ENCODE data around the gene CAMK1G. TPM values are rescaled to one million over a fixed set of nuclear protein-coding genes. Genes with fewer than 3 reads are reported as not detected.

The CAMK1G gene
- total and polyA plus RNA-seq, 2 experiments from 2014 or later: 0.32 to 0.76 TPM

DNA sequence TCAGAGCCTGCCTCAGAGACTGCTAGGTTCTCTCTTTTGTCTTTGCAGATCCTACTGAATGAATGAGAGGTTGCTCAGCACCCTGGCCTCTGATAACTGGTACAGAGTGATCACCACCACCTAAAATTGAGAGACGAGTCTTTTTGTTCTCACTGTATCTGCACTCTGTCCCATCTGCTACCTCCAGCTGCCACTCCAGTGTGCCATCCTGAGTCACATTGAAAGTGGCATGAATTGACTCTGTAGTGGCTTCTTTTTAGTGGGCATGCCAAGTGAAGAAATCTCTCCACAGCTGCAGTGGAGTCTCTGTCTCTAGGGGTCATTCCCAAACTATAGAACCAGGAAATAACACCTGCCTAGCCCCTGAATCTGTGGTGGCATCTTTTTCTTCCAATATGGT, 14.7 kb downstream of the CAMK1G start:
- H3K79me2 ChIP-seq (replicated peaks; ENCODE audit: insufficient read depth): no peaks in the 10 kb centered on the region
- Mint-ChIP-seq H3K4me3 (no peak overlapping the region), H3K4me1 (no peaks in the 10 kb centered on the region), H3K9me3 (no peaks in the 10 kb centered on the region), H3K27ac (no peak overlapping the region), H3K36me3 (ENCODE audit: low read depth) (no peaks in the 10 kb centered on the region), H3K27me3 (ENCODE audit: insufficient read depth, low read depth, poor library complexity) (no peaks in the 10 kb centered on the region)
- no peak overlapping the region for H3K4me3 ChIP-seq
- H3K4me1 ChIP-seq (ENCODE audit: insufficient read depth): no peaks in the 10 kb centered on the region
- ATAC-seq (no peak), DNase-seq (ENCODE audit: low spot score) (no peak)
- no peaks in the 10 kb centered on the region for H4K20me1 ChIP-seq (replicated peaks; ENCODE audit: insufficient read depth)
- no peak overlapping the region for H3K27ac ChIP-seq (ENCODE audit: low read depth)
- no peaks in the 10 kb centered on the region for H3K27me3 ChIP-seq (ENCODE audit: insufficient read depth)
- H3K4me2 ChIP-seq: no peak overlapping the region
- no peak overlapping the region for H2AFZ ChIP-seq
- no peaks in the 10 kb centered on the region for H3F3A ChIP-seq (replicated peaks; ENCODE audit: low read depth)
- H3K36me3 ChIP-seq (ENCODE audit: insufficient read depth): no peaks in the 10 kb centered on the region
- H3K9me2 ChIP-seq (ENCODE audit: insufficient read depth): no peaks in the 10 kb centered on the region
- TF ChIP-seq STAT1 (IDR thresholded peaks at IDR 0.05; ENCODE audit: unreplicated experiment) (no peak), EZH2phosphoT487 (IDR thresholded peaks at IDR 0.05; ENCODE audit: unreplicated experiment) (no peak), POLR2AphosphoS5 (IDR thresholded peaks at IDR 0.05; ENCODE audit: low read depth) (no peak), ZNF331 (CRISPR knock-in tag; IDR thresholded peaks at IDR 0.05; ENCODE audit: low read depth) (no peak), ZNF114 (CRISPR knock-in tag; IDR thresholded peaks at IDR 0.05) (no peak), CREB1 (CRISPR knock-in tag; IDR thresholded peaks at IDR 0.05; ENCODE audit: low read depth) (no peak), NANOG (IDR thresholded peaks at IDR 0.05; ENCODE audit: borderline replicate concordance) (no peak), JUNB (IDR thresholded peaks at IDR 0.05; ENCODE audit: unreplicated experiment) (no peak), EZH2 (IDR thresholded peaks at IDR 0.05; ENCODE audit: low read depth, unreplicated experiment) (no peak)
- TF ChIP-seq, protein P1, sequence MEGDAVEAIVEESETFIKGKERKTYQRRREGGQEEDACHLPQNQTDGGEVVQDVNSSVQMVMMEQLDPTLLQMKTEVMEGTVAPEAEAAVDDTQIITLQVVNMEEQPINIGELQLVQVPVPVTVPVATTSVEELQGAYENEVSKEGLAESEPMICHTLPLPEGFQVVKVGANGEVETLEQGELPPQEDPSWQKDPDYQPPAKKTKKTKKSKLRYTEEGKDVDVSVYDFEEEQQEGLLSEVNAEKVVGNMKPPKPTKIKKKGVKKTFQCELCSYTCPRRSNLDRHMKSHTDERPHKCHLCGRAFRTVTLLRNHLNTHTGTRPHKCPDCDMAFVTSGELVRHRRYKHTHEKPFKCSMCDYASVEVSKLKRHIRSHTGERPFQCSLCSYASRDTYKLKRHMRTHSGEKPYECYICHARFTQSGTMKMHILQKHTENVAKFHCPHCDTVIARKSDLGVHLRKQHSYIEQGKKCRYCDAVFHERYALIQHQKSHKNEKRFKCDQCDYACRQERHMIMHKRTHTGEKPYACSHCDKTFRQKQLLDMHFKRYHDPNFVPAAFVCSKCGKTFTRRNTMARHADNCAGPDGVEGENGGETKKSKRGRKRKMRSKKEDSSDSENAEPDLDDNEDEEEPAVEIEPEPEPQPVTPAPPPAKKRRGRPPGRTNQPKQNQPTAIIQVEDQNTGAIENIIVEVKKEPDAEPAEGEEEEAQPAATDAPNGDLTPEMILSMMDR (conservative IDR thresholded peaks at IDR 0.05; ENCODE audit: low read depth in 2 of 2): no peak
- TF ChIP-seq, protein P2, sequence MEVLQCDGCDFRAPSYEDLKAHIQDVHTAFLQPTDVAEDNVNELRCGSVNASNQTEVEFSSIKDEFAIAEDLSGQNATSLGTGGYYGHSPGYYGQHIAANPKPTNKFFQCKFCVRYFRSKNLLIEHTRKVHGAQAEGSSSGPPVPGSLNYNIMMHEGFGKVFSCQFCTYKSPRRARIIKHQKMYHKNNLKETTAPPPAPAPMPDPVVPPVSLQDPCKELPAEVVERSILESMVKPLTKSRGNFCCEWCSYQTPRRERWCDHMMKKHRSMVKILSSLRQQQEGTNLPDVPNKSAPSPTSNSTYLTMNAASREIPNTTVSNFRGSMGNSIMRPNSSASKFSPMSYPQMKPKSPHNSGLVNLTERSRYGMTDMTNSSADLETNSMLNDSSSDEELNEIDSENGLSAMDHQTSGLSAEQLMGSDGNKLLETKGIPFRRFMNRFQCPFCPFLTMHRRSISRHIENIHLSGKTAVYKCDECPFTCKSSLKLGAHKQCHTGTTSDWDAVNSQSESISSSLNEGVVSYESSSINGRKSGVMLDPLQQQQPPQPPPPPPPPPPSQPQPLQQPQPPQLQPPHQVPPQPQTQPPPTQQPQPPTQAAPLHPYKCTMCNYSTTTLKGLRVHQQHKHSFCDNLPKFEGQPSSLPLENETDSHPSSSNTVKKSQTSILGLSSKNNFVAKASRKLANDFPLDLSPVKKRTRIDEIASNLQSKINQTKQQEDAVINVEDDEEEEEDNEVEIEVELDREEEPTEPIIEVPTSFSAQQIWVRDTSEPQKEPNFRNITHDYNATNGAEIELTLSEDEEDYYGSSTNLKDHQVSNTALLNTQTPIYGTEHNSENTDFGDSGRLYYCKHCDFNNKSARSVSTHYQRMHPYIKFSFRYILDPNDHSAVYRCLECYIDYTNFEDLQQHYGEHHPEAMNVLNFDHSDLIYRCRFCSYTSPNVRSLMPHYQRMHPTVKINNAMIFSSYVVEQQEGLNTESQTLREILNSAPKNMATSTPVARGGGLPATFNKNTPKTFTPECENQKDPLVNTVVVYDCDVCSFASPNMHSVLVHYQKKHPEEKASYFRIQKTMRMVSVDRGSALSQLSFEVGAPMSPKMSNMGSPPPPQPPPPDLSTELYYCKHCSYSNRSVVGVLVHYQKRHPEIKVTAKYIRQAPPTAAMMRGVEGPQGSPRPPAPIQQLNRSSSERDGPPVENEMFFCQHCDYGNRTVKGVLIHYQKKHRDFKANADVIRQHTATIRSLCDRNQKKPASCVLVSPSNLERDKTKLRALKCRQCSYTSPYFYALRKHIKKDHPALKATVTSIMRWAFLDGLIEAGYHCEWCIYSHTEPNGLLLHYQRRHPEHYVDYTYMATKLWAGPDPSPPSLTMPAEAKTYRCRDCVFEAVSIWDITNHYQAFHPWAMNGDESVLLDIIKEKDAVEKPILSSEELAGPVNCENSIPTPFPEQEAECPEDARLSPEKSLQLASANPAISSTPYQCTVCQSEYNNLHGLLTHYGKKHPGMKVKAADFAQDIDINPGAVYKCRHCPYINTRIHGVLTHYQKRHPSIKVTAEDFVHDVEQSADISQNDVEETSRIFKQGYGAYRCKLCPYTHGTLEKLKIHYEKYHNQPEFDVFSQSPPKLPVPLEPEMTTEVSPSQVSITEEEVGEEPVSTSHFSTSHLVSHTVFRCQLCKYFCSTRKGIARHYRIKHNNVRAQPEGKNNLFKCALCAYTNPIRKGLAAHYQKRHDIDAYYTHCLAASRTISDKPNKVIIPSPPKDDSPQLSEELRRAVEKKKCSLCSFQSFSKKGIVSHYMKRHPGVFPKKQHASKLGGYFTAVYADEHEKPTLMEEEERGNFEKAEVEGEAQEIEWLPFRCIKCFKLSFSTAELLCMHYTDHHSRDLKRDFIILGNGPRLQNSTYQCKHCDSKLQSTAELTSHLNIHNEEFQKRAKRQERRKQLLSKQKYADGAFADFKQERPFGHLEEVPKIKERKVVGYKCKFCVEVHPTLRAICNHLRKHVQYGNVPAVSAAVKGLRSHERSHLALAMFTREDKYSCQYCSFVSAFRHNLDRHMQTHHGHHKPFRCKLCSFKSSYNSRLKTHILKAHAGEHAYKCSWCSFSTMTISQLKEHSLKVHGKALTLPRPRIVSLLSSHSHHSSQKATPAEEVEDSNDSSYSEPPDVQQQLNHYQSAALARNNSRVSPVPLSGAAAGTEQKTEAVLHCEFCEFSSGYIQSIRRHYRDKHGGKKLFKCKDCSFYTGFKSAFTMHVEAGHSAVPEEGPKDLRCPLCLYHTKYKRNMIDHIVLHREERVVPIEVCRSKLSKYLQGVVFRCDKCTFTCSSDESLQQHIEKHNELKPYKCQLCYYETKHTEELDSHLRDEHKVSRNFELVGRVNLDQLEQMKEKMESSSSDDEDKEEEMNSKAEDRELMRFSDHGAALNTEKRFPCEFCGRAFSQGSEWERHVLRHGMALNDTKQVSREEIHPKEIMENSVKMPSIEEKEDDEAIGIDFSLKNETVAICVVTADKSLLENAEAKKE (CRISPR knock-in tag; IDR thresholded peaks at IDR 0.05): no peak
- TF ChIP-seq, protein P3, sequence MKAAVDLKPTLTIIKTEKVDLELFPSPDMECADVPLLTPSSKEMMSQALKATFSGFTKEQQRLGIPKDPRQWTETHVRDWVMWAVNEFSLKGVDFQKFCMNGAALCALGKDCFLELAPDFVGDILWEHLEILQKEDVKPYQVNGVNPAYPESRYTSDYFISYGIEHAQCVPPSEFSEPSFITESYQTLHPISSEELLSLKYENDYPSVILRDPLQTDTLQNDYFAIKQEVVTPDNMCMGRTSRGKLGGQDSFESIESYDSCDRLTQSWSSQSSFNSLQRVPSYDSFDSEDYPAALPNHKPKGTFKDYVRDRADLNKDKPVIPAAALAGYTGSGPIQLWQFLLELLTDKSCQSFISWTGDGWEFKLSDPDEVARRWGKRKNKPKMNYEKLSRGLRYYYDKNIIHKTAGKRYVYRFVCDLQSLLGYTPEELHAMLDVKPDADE (IDR thresholded peaks at IDR 0.05): no peak
- TF ChIP-seq, protein P4, sequence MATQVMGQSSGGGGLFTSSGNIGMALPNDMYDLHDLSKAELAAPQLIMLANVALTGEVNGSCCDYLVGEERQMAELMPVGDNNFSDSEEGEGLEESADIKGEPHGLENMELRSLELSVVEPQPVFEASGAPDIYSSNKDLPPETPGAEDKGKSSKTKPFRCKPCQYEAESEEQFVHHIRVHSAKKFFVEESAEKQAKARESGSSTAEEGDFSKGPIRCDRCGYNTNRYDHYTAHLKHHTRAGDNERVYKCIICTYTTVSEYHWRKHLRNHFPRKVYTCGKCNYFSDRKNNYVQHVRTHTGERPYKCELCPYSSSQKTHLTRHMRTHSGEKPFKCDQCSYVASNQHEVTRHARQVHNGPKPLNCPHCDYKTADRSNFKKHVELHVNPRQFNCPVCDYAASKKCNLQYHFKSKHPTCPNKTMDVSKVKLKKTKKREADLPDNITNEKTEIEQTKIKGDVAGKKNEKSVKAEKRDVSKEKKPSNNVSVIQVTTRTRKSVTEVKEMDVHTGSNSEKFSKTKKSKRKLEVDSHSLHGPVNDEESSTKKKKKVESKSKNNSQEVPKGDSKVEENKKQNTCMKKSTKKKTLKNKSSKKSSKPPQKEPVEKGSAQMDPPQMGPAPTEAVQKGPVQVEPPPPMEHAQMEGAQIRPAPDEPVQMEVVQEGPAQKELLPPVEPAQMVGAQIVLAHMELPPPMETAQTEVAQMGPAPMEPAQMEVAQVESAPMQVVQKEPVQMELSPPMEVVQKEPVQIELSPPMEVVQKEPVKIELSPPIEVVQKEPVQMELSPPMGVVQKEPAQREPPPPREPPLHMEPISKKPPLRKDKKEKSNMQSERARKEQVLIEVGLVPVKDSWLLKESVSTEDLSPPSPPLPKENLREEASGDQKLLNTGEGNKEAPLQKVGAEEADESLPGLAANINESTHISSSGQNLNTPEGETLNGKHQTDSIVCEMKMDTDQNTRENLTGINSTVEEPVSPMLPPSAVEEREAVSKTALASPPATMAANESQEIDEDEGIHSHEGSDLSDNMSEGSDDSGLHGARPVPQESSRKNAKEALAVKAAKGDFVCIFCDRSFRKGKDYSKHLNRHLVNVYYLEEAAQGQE (IDR thresholded peaks at IDR 0.05; ENCODE audit: unreplicated experiment): no peak
